ENCODE measurements around the gene FAM216A.
A peak's percentile ranks its signal among the peaks of the same experiment; 100 is the strongest.
"Not testable (repeated sequence)": the region's sequence is repeated elsewhere in the genome, so short reads cannot be mapped to it uniquely, and the experiment has no call there.

FAM216A gene

GRCh38 chr12:110520876-110521712 lies 52.4 kb downstream of the FAM216A start:
- not testable (repeated sequence) for H3K9ac ChIP-seq (ENCODE audit: low read length in 2 of 2); H3K4me3 ChIP-seq (ENCODE audit: low read length in 2 of 2); H3K4me1 ChIP-seq (ENCODE audit: control insufficient read depth, insufficient read depth, low read length); H3K27me3 ChIP-seq (ENCODE audit: control insufficient read depth in 1 of 2, insufficient read depth in 2 of 2, low read length in 2 of 2); H3K27ac ChIP-seq (ENCODE audit: low read length); H3K9me3 ChIP-seq (ENCODE audit: control insufficient read depth in 2 of 2, low read length in 2 of 2); H3K36me3 ChIP-seq (ENCODE audit: control insufficient read depth in 2 of 2, insufficient read depth in 2 of 2, low read length in 2 of 2)

GRCh38 chr12:110528277-110528839 lies 59.7 kb downstream of the FAM216A start:
- H3K9me3 ChIP-seq (ENCODE audit: control insufficient read depth in 2 of 2, low read length in 2 of 2): no peaks in the 10 kb centered on the region
- H3K9ac ChIP-seq (ENCODE audit: low read length in 2 of 2): no peak overlapping the region
- no peak overlapping the region for H3K27ac ChIP-seq (ENCODE audit: low read length)
- no peak overlapping the region for H3K4me3 ChIP-seq (ENCODE audit: low read length in 2 of 2)
- H3K4me1 ChIP-seq (ENCODE audit: control insufficient read depth, insufficient read depth, low read length): peaks cover 26% of the 10 kb centered on the region
- H3K27me3 ChIP-seq (ENCODE audit: control insufficient read depth in 1 of 2, insufficient read depth in 2 of 2, low read length in 2 of 2): no peaks in the 10 kb centered on the region
- no peaks in the 10 kb centered on the region for H3K36me3 ChIP-seq (ENCODE audit: control insufficient read depth in 2 of 2, insufficient read depth in 2 of 2, low read length in 2 of 2)

GRCh38 chr12:110530511-110530910 lies 61.9 kb downstream of the FAM216A start:
- Histone ChIP-seq H3K9ac (ENCODE audit: low read length in 2 of 2) (no peak overlapping the region), H3K9me3 (ENCODE audit: control insufficient read depth in 2 of 2, low read length in 2 of 2) (no peaks in the 10 kb centered on the region), H3K36me3 (ENCODE audit: control insufficient read depth in 2 of 2, insufficient read depth in 2 of 2, low read length in 2 of 2) (no peaks in the 10 kb centered on the region), H3K4me3 (ENCODE audit: low read length in 2 of 2) (no peak overlapping the region), H3K27me3 (ENCODE audit: control insufficient read depth in 1 of 2, insufficient read depth in 2 of 2, low read length in 2 of 2) (no peaks in the 10 kb centered on the region), H3K27ac (ENCODE audit: low read length) (peak overlapping the region; percentile 13), H3K4me1 (ENCODE audit: control insufficient read depth, insufficient read depth, low read length) (peaks cover 35% of the 10 kb centered on the region)

- Histone ChIP-seq H3K36me3 (ENCODE audit: control insufficient read depth in 2 of 2, insufficient read depth in 2 of 2, low read length in 2 of 2) (peaks cover 0 to 4% of the 10 kb centered on the region in 2 donors), H3K9ac (ENCODE audit: low read length in 2 of 2) (no peak overlapping the region), H3K9me3 (ENCODE audit: control insufficient read depth in 2 of 2, low read length in 2 of 2) (no peaks in the 10 kb centered on the region), H3K27me3 (ENCODE audit: control insufficient read depth in 1 of 2, insufficient read depth in 2 of 2, low read length in 2 of 2) (no peaks in the 10 kb centered on the region), H3K4me3 (ENCODE audit: low read length in 2 of 2) (no peak overlapping the region), H3K4me1 (ENCODE audit: control insufficient read depth, insufficient read depth, low read length) (peaks cover 36% of the 10 kb centered on the region), H3K27ac (ENCODE audit: low read length) (peak overlapping the region; percentile 55)
Measured at GRCh38 chr12:110531741-110532333, 63.2 kb downstream of the FAM216A start.

GRCh38 chr12:110532644-110533043 lies 64.0 kb downstream of the FAM216A start:
- H3K4me3 ChIP-seq (ENCODE audit: low read length in 2 of 2): no peak overlapping the region
- H3K27me3 ChIP-seq (ENCODE audit: control insufficient read depth in 1 of 2, insufficient read depth in 2 of 2, low read length in 2 of 2): no peaks in the 10 kb centered on the region
- no peaks in the 10 kb centered on the region for H3K9me3 ChIP-seq (ENCODE audit: control insufficient read depth in 2 of 2, low read length in 2 of 2)
- peak overlapping the region; percentile 55 for H3K27ac ChIP-seq (ENCODE audit: low read length)
- peaks cover 40% of the 10 kb centered on the region for H3K4me1 ChIP-seq (ENCODE audit: control insufficient read depth, insufficient read depth, low read length)
- peaks cover 1 to 4% of the 10 kb centered on the region in 2 donors for H3K36me3 ChIP-seq (ENCODE audit: control insufficient read depth in 2 of 2, insufficient read depth in 2 of 2, low read length in 2 of 2)
- H3K9ac ChIP-seq (ENCODE audit: low read length in 2 of 2): no peak overlapping the region

GRCh38 chr12:110533607-110534006 lies 65.0 kb downstream of the FAM216A start:
- no peaks in the 10 kb centered on the region for H3K27me3 ChIP-seq (ENCODE audit: control insufficient read depth in 1 of 2, insufficient read depth in 2 of 2, low read length in 2 of 2)
- H3K9me3 ChIP-seq (ENCODE audit: control insufficient read depth in 2 of 2, low read length in 2 of 2): no peaks in the 10 kb centered on the region
- no peak overlapping the region for H3K9ac ChIP-seq (ENCODE audit: low read length in 2 of 2)
- H3K27ac ChIP-seq (ENCODE audit: low read length): peak overlapping the region; percentile 18
- no peak overlapping the region for H3K4me3 ChIP-seq (ENCODE audit: low read length in 2 of 2)
- H3K36me3 ChIP-seq (ENCODE audit: control insufficient read depth in 2 of 2, insufficient read depth in 2 of 2, low read length in 2 of 2): peaks cover 6 to 8% of the 10 kb centered on the region in 2 donors
- peaks cover 46% of the 10 kb centered on the region for H3K4me1 ChIP-seq (ENCODE audit: control insufficient read depth, insufficient read depth, low read length)

- no peak overlapping the region for H3K9ac ChIP-seq (ENCODE audit: low read length in 2 of 2)
- no peaks in the 10 kb centered on the region for H3K9me3 ChIP-seq (ENCODE audit: control insufficient read depth in 2 of 2, low read length in 2 of 2)
- H3K27me3 ChIP-seq (ENCODE audit: control insufficient read depth in 1 of 2, insufficient read depth in 2 of 2, low read length in 2 of 2): no peaks in the 10 kb centered on the region
- H3K27ac ChIP-seq (ENCODE audit: low read length): peak overlapping the region; percentile 32
- H3K4me1 ChIP-seq (ENCODE audit: control insufficient read depth, insufficient read depth, low read length): peaks cover 48% of the 10 kb centered on the region
- H3K4me3 ChIP-seq (ENCODE audit: low read length in 2 of 2): no peak overlapping the region
- peaks cover 9 to 10% of the 10 kb centered on the region in 2 donors for H3K36me3 ChIP-seq (ENCODE audit: control insufficient read depth in 2 of 2, insufficient read depth in 2 of 2, low read length in 2 of 2)
Measured at GRCh38 chr12:110534811-110535210, 66.2 kb downstream of the FAM216A start.

- H3K9ac ChIP-seq (ENCODE audit: low read length in 2 of 2): peak overlapping the region in 1 of 2 donors; percentile 43
- H3K4me3 ChIP-seq (ENCODE audit: low read length in 2 of 2): peak overlapping the region in 1 of 2 donors; percentile 54
- peak overlapping the region; percentile 75 for H3K27ac ChIP-seq (ENCODE audit: low read length)
- no peaks in the 10 kb centered on the region for H3K9me3 ChIP-seq (ENCODE audit: control insufficient read depth in 2 of 2, low read length in 2 of 2)
- no peaks in the 10 kb centered on the region for H3K27me3 ChIP-seq (ENCODE audit: control insufficient read depth in 1 of 2, insufficient read depth in 2 of 2, low read length in 2 of 2)
- H3K4me1 ChIP-seq (ENCODE audit: control insufficient read depth, insufficient read depth, low read length): peaks cover 32% of the 10 kb centered on the region
- peaks cover 9 to 10% of the 10 kb centered on the region in 2 donors for H3K36me3 ChIP-seq (ENCODE audit: control insufficient read depth in 2 of 2, insufficient read depth in 2 of 2, low read length in 2 of 2)
Measured at GRCh38 chr12:110536834-110537604, 68.4 kb downstream of the FAM216A start.

GRCh38 chr12:110537605-110538409 lies 69.2 kb downstream of the FAM216A start:
- H3K27me3 ChIP-seq (ENCODE audit: control insufficient read depth in 1 of 2, insufficient read depth in 2 of 2, low read length in 2 of 2): no peaks in the 10 kb centered on the region
- peak overlapping the region in 1 of 2 donors; percentile 54 for H3K4me3 ChIP-seq (ENCODE audit: low read length in 2 of 2)
- H3K9me3 ChIP-seq (ENCODE audit: control insufficient read depth in 2 of 2, low read length in 2 of 2): no peaks in the 10 kb centered on the region
- peak overlapping the region in 1 of 2 donors; percentile 43 for H3K9ac ChIP-seq (ENCODE audit: low read length in 2 of 2)
- peaks cover 9 to 10% of the 10 kb centered on the region in 2 donors for H3K36me3 ChIP-seq (ENCODE audit: control insufficient read depth in 2 of 2, insufficient read depth in 2 of 2, low read length in 2 of 2)
- H3K4me1 ChIP-seq (ENCODE audit: control insufficient read depth, insufficient read depth, low read length): peaks cover 29% of the 10 kb centered on the region
- peak overlapping the region; percentile 75 for H3K27ac ChIP-seq (ENCODE audit: low read length)
